D341Med (cell line): ENCODE measurements around the gene ZNF48.
A peak's percentile ranks its signal among the peaks of the same experiment; 100 is the strongest.

ENCODE experiments used
- DNase-seq: peaks from one replicate; pipeline ENCODE4 v3.0.0; 2012; ENCODE audit warnings: low spot score

Gene ZNF48

GRCh38 chr16:30444231-30445148 is 49.3 kb downstream of the ZNF48 start:
- no peak for DNase-seq

- DNase-seq: no peak
Measured at GRCh38 chr16:30445149-30445407, 49.9 kb downstream of the ZNF48 start.

DNA sequence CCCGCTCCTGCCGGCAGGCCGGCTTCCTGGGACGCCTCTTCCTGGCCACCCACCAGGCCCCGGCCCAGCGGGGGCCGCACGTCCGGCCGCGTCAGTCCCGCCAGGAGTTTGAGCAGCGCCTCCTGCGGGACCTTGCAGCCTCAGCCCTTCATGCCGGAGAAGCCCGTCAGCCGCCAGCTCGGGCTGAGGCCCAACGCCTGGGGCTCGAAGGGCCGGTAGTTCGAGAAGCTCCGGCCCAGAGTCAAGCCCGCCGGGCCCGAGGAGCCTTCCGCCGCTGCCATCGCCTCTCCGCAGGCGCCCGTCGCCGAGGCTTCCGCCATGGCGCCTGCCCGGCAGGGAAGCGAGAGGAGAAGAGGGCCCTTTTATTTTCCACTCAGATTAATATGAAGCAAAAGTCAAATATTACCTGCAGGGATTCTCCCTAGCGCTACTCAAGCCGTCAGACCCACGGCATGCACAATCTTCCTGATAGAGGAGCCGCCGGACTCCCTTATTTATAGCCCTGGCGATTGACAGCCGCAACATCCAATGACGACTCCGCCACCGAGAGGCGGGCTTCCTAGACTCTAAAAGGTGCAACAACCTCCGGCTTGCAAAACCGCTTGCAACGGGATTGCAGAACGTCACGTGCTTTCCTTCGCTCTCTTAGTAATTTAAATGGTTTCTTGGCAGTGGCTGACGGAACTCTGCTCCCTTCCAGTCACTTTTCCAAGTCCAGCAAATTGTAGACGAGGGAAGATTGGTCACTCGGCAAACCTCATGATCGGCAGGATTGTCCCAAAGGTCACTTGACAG is 50.4 kb downstream of the ZNF48 start, which contains the start of gene SEPHS2:
TSS of gene SEPHS2 (minus strand) at position 467 of the 795 bp plus-strand sequence. CDS start at position 320, 147 bp downstream.
- peak; percentile 92 for DNase-seq

- no peak for DNase-seq
Measured at GRCh38 chr16:30446203-30446595, 51.0 kb downstream of the ZNF48 start.

DNA sequence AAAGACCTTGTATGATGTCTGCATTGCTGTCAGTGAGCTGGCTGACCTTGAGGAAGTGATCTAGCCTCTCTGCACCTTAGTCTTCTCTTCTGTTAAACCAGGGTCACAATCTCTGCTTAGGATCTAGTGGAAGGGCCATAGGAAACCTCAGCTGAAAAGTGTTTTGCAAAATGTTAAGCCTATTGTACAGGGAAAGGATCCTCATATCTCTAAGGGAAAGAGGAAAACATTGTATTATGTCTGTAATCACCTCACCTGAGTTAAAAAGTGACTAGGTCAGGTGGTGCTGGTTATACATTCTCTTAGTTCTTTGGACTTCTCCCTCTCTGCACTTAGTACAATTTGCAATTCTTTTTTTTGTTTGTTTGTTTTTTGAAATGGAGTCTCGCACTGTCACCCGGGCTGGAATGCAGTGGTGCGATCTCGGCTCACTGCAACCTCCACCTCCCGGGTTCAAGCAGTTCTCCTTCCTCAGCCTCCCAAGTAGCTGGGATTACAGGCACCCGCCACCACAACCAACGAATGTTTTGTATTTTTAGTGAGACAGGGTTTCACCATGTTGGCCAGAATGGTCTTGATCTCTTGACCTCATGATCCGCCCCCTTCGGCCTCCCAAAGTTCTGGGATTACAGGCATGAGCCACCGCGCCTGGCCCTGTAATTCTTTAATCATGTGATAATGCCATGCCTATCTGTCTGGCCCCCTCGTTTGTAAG is 52.4 kb downstream of the ZNF48 start:
- no peak for DNase-seq

DNA sequence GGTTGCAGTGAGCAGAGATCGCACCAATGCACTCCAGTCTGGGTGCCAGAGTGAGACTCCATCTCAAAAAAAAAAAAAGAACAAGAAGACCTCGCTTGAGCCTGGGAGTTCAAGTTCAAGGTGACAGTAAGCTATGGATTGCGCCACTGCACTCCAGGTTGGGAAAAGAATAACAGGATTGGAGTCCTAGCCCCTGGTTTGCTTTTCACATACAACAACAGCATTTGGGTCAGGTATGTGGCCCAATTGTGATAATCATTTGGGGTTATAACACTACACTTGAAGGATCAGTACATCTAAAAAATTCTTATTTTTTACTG is 53.9 kb downstream of the ZNF48 start:
- no peak for DNase-seq
